LHCN-M2 (cell line): Measurements from ENCODE around the gene KRTCAP2. TPM values are rescaled to one million over a fixed set of nuclear protein-coding genes. Genes with fewer than 3 reads are reported as not detected.

ENCODE experiments used
- DNase-seq: peaks from one replicate; pipeline ENCODE4 v3.0.0-alpha.2; 2012; ENCODE audit warnings: low read depth
- total RNA-seq: library from RNA; depleted of rRNA; stranded (reverse); fragments of >200 nt; gene quantifications from 2 replicates; pipeline ENCODE4 v1.2.3, GENCODE V29; 2014

KRTCAP2 gene
- total RNA-seq, 1 experiment from 2014 or later, result 96.7 TPM

- DNase-seq, result peak; percentile 92
These were observed 38.2 kb downstream of the KRTCAP2 start for GRCh38 chr1:155134880-155135414.

- no peak for DNase-seq
These were observed 38.8 kb downstream of the KRTCAP2 start for GRCh38 chr1:155134322-155134721.

GRCh38 chr1:155133799-155134281 is 39.3 kb downstream of the KRTCAP2 start:
- no peak for DNase-seq

- no peak for DNase-seq
These were observed 41.2 kb downstream of the KRTCAP2 start for GRCh38 chr1:155131856-155132255.

- no peak for DNase-seq
These were observed 41.8 kb downstream of the KRTCAP2 start for GRCh38 chr1:155131285-155131684.

- no peak for DNase-seq
These were observed 42.7 kb downstream of the KRTCAP2 start for GRCh38 chr1:155130272-155131006.

- DNase-seq, result no peak
These were observed 44.2 kb downstream of the KRTCAP2 start for GRCh38 chr1:155128755-155129473.

- DNase-seq, result no peak
These were observed 44.9 kb downstream of the KRTCAP2 start for GRCh38 chr1:155127967-155128754.

GRCh38 chr1:155127105-155127966 is 45.8 kb downstream of the KRTCAP2 start, which contains the start of gene EFNA1:
EFNA1 (plus strand) TSS chr1:155127876; CDS start chr1:155127978, 102 bp downstream.
- no peak for DNase-seq

GRCh38 chr1:155126556-155127104 is 46.5 kb downstream of the KRTCAP2 start:
- no peak for DNase-seq

GRCh38 chr1:155125946-155126555 is 47.1 kb downstream of the KRTCAP2 start:
- no peak for DNase-seq

GRCh38 chr1:155125511-155125945 is 47.6 kb downstream of the KRTCAP2 start:
- no peak for DNase-seq

- no peak for DNase-seq
These were observed 48.3 kb downstream of the KRTCAP2 start for GRCh38 chr1:155124503-155125463.

- DNase-seq, result no peak
These were observed 49.3 kb downstream of the KRTCAP2 start for GRCh38 chr1:155123801-155124200.

- no peak for DNase-seq
These were observed 50.8 kb downstream of the KRTCAP2 start for GRCh38 chr1:155122308-155122707.

GRCh38 chr1:155121249-155121648 is 51.9 kb downstream of the KRTCAP2 start:
- no peak for DNase-seq

- DNase-seq, result no peak
These were observed 52.9 kb downstream of the KRTCAP2 start for GRCh38 chr1:155120253-155120652.
